HG02763 (cell line): ENCODE results near the gene MGST3.
"Not testable (repeated sequence)": the region's sequence is repeated elsewhere in the genome, so short reads cannot be mapped to it uniquely, and the experiment has no call there.

Source experiments
- ATAC-seq: cut with Tn5 transposase; IDR thresholded peaks from one replicate; pipeline ENCODE4 v1.9.1; 2021; ENCODE audit warnings: mild to moderate bottlenecking, moderate library complexity; ENCODE audit not compliant: unreplicated experiment

Gene MGST3

GRCh38 chr1:165695031-165695430, 64.0 kb downstream of the MGST3 start:
- ATAC-seq, result no peak

- ATAC-seq, result no peak
Observed at GRCh38 chr1:165696625-165697100, 65.6 kb downstream of the MGST3 start.

GRCh38 chr1:165697491-165697880, 66.5 kb downstream of the MGST3 start:
- ATAC-seq, result no peak

- ATAC-seq, result peak; percentile 89
Observed at GRCh38 chr1:165697881-165698760, 67.1 kb downstream of the MGST3 start, which contains the start of gene ALDH9A1. ALDH9A1 (minus strand) TSS chr1:165698562; CDS start chr1:165698558, 4 bp downstream.

GRCh38 chr1:165698761-165699052, 67.7 kb downstream of the MGST3 start:
- ATAC-seq, result no peak

GRCh38 chr1:165699577-165699976, 68.5 kb downstream of the MGST3 start:
- ATAC-seq, result no peak

GRCh38 chr1:165701922-165702321, 70.9 kb downstream of the MGST3 start:
- ATAC-seq, result not testable (repeated sequence)

GRCh38 chr1:165703648-165704047, 72.6 kb downstream of the MGST3 start:
- no peak for ATAC-seq
